ENCODE results near the gene KIFC1. TPM values are rescaled to one million over a fixed set of nuclear protein-coding genes. Genes with fewer than 3 reads are reported as not detected.
"Not testable (repeated sequence)": the region's sequence is repeated elsewhere in the genome, so short reads cannot be mapped to it uniquely, and the experiment has no call there.

Gene KIFC1
- total and polyA plus RNA-seq, 2 donors (not counting 1 experiment from before 2014, with no cell fraction given): 0.79 to 1.0 TPM

GRCh38 chr6:33399881-33400280, 8.3 kb downstream of the KIFC1 start:
- H3K4me1 Mint-ChIP-seq; H4K20me1 ChIP-seq (ENCODE audit: control insufficient read depth, insufficient read depth, low read length, poor library complexity, severe bottlenecking); H3K9ac ChIP-seq (ENCODE audit: low read length); ATAC-seq (ENCODE audit: low read depth); H3K27me3 Mint-ChIP-seq; H3K27me3 ChIP-seq (replicated peaks in 1 of 4; ENCODE audit: control extremely low read depth in 1 of 4, control insufficient read depth in 3 of 4, insufficient read depth in 4 of 4, low read length in 3 of 4); H2AFZ ChIP-seq (ENCODE audit: insufficient read depth, low read depth, low read length, poor library complexity, severe bottlenecking); H3K36me3 ChIP-seq (replicated peaks in 1 of 2; ENCODE audit: control extremely low read depth in 1 of 2, control insufficient read depth in 1 of 2, extremely low read depth in 1 of 2, insufficient read depth in 2 of 2, low read length in 1 of 2); CTCF ChIA-PET; H3K4me3 ChIP-seq (ENCODE audit: control extremely low read depth in 1 of 5, extremely low read depth in 1 of 5, insufficient read depth in 1 of 5, low read depth in 2 of 5, low read length in 4 of 5); H3K4me3 Mint-ChIP-seq; H3K27ac Mint-ChIP-seq; H3K27ac ChIP-seq (ENCODE audit: low read length in 2 of 2); intact Hi-C loops (cut with micrococcal nuclease); H3K4me2 ChIP-seq (replicated peaks; ENCODE audit: low read depth, low read length, poor library complexity, severe bottlenecking); H3K4me1 ChIP-seq (ENCODE audit: control insufficient read depth in 2 of 2, insufficient read depth in 2 of 2, low read length in 2 of 2); H3K9me3 ChIP-seq (ENCODE audit: control extremely low read depth in 1 of 3, control insufficient read depth in 2 of 3, insufficient read depth in 1 of 3, low read length in 2 of 3); H3K9me3 Mint-ChIP-seq (ENCODE audit: insufficient read depth); DNase-seq; POLR2A ChIA-PET: not testable (repeated sequence)
- WGBS (ENCODE audit: insufficient coverage): no CpG with 5 or more reads among the region's 6 CpGs
- H3K79me2 ChIP-seq (ENCODE audit: control insufficient read depth, insufficient read depth, low read length): peaks cover 25% of the 10 kb centered on the region

- no peak for TF ChIP-seq CTCF (IDR thresholded peaks at IDR 0.05)
- no peak for TF ChIP-seq EZH2 (IDR thresholded peaks at IDR 0.05; ENCODE audit: borderline replicate concordance, insufficient read depth, low read depth, low read length, poor library complexity, severe bottlenecking)
- Mint-ChIP-seq H3K4me1 (peaks cover 10% of the 10 kb centered on the region), H3K9me3 (ENCODE audit: insufficient read depth) (no peaks in the 10 kb centered on the region), H3K27me3 (no peaks in the 10 kb centered on the region), H3K4me3 (no peak overlapping the region), H3K27ac (no peak overlapping the region)
- CTCF ChIA-PET: no interaction called here
- Histone ChIP-seq H3K4me1 (ENCODE audit: control insufficient read depth in 2 of 2, insufficient read depth in 2 of 2, low read length in 2 of 2) (peaks cover 6 to 11% of the 10 kb centered on the region in 2 donors), H3K9me3 (ENCODE audit: control extremely low read depth in 1 of 3, control insufficient read depth in 2 of 3, insufficient read depth in 1 of 3, low read length in 2 of 3) (no peaks in the 10 kb centered on the region), H3K4me3 (ENCODE audit: control extremely low read depth in 1 of 5, extremely low read depth in 1 of 5, insufficient read depth in 1 of 5, low read depth in 2 of 5, low read length in 4 of 5) (no peak overlapping the region), H4K20me1 (ENCODE audit: control insufficient read depth, insufficient read depth, low read length, poor library complexity, severe bottlenecking) (no peaks in the 10 kb centered on the region), H3K27ac (ENCODE audit: low read length in 2 of 2) (no peak overlapping the region), H2AFZ (ENCODE audit: insufficient read depth, low read depth, low read length, poor library complexity, severe bottlenecking) (no peak overlapping the region), H3K9ac (ENCODE audit: low read length) (no peak overlapping the region), H3K36me3 (replicated peaks in 1 of 2; ENCODE audit: control extremely low read depth in 1 of 2, control insufficient read depth in 1 of 2, extremely low read depth in 1 of 2, insufficient read depth in 2 of 2, low read length in 1 of 2) (no peaks in the 10 kb centered on the region), H3K27me3 (replicated peaks in 1 of 4; ENCODE audit: control extremely low read depth in 1 of 4, control insufficient read depth in 3 of 4, insufficient read depth in 4 of 4, low read length in 3 of 4) (no peaks in the 10 kb centered on the region), H3K4me2 (replicated peaks; ENCODE audit: low read depth, low read length, poor library complexity, severe bottlenecking) (no peak overlapping the region), H3K79me2 (ENCODE audit: control insufficient read depth, insufficient read depth, low read length) (peaks cover 3% of the 10 kb centered on the region)
- POLR2A ChIA-PET: no interaction called here
- ATAC-seq (ENCODE audit: low read depth) (no peak), DNase-seq (no peak)
- 98% methylated on average over 16 of the region's 17 CpGs for WGBS (ENCODE audit: insufficient coverage)
- intact Hi-C loops (cut with micrococcal nuclease): no loop called here
These were observed 13.3 kb downstream of the KIFC1 start for GRCh38 chr6:33404884-33405283.

Data from B cell (primary cell).